HL-60 (cell line): ENCODE measurements around the gene NFIB.

Experiments used
- GABPA ChIP-seq: IDR thresholded peaks from 2 replicates; pipeline ENCODE4 v1.6.1; 2012; ENCODE audit warnings: low read depth
- POLR2AphosphoS5 ChIP-seq: IDR thresholded peaks from 2 replicates; pipeline ENCODE4 v1.6.1; 2012; ENCODE audit warnings: low read depth
- SPI1 ChIP-seq: IDR thresholded peaks from 2 replicates; pipeline ENCODE4 v1.6.1; 2012; ENCODE audit warnings: low read depth, mild to moderate bottlenecking, borderline replicate concordance
- TF ChIP-seq, protein P1 (sequence below): IDR thresholded peaks from one replicate; pipeline ENCODE4 v1.5.1; 2011; ENCODE audit warnings: low read length, control low read depth, inconsistent platforms; ENCODE audit not compliant: insufficient read depth

DNA sequence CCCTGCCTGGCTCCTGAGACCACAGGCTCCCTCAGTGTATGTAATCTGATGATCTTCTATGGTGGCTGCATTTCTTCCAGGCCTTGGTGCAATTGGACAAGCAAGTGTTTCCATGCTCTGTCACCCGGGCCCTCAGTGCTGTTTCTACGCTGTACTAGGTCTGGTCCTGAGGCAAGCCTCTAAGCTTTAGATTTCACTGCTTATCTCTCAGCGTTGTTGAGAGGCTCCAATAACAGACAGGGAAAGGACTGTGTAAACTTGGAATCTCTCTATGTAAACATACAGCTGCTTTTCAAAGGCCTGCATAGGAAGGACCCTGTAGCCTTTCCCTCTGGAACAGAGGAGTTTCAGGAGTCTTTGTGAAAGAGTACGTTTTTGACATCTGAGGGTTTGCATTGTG, 38.6 kb upstream of the NFIB start:
- TF ChIP-seq SPI1 (no peak), POLR2AphosphoS5 (no peak), GABPA (no peak)
- TF ChIP-seq, protein P1, sequence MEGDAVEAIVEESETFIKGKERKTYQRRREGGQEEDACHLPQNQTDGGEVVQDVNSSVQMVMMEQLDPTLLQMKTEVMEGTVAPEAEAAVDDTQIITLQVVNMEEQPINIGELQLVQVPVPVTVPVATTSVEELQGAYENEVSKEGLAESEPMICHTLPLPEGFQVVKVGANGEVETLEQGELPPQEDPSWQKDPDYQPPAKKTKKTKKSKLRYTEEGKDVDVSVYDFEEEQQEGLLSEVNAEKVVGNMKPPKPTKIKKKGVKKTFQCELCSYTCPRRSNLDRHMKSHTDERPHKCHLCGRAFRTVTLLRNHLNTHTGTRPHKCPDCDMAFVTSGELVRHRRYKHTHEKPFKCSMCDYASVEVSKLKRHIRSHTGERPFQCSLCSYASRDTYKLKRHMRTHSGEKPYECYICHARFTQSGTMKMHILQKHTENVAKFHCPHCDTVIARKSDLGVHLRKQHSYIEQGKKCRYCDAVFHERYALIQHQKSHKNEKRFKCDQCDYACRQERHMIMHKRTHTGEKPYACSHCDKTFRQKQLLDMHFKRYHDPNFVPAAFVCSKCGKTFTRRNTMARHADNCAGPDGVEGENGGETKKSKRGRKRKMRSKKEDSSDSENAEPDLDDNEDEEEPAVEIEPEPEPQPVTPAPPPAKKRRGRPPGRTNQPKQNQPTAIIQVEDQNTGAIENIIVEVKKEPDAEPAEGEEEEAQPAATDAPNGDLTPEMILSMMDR, result no peak
